HL-60 (cell line): Measurements from ENCODE around the gene B9D2.

ENCODE experiments used
- GABPA ChIP-seq: IDR thresholded peaks from 2 replicates; pipeline ENCODE4 v1.6.1; 2012; ENCODE audit warnings: low read depth
- TF ChIP-seq, protein P1 (sequence below): IDR thresholded peaks from one replicate; pipeline ENCODE4 v1.5.1; 2011; ENCODE audit warnings: low read length, control low read depth, inconsistent platforms; ENCODE audit not compliant: insufficient read depth

DNA sequence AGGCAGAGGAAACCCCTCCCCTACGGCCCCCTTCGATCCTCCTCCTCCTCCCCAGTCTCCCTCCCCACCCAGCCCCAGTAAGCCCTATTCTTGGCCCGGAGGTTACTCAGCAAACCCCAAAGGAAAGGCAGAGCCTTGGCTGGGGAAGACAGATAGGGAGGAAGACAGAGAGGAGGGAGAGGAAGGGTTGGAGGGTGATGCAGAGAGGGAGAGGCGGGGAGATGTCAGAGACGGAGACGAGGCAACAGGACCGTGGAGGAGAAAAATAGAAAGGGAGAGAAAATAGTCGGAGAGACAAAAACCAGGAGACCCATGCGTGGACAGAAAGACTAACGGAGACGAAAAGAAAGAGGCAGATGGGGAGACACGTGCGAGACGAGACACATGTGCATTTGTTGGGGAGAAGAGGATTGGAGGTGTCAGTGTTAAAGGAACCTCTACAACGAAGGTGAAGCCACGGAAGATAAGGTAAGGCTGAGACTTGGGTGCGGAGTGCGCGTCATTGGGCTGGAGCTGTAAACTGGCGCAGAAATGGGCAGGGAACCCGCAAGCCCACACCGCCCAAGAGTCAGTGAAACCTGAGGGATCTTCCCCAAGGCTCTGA lies 13.1 kb downstream of the B9D2 start:
- TF ChIP-seq, protein P1, sequence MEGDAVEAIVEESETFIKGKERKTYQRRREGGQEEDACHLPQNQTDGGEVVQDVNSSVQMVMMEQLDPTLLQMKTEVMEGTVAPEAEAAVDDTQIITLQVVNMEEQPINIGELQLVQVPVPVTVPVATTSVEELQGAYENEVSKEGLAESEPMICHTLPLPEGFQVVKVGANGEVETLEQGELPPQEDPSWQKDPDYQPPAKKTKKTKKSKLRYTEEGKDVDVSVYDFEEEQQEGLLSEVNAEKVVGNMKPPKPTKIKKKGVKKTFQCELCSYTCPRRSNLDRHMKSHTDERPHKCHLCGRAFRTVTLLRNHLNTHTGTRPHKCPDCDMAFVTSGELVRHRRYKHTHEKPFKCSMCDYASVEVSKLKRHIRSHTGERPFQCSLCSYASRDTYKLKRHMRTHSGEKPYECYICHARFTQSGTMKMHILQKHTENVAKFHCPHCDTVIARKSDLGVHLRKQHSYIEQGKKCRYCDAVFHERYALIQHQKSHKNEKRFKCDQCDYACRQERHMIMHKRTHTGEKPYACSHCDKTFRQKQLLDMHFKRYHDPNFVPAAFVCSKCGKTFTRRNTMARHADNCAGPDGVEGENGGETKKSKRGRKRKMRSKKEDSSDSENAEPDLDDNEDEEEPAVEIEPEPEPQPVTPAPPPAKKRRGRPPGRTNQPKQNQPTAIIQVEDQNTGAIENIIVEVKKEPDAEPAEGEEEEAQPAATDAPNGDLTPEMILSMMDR, result no peak
- no peak for TF ChIP-seq GABPA
